ENCODE measurements around the gene SRP68. TPM values are rescaled to one million over a fixed set of nuclear protein-coding genes. Genes with fewer than 3 reads are reported as not detected.
A peak's percentile ranks its signal among the peaks of the same experiment; 100 is the strongest.
"Not testable (repeated sequence)": the region's sequence is repeated elsewhere in the genome, so short reads cannot be mapped to it uniquely, and the experiment has no call there.

The SRP68 gene
- total RNA-seq, 1 donor from 2014 or later, result 177 TPM

- Mint-ChIP-seq H3K4me3 (no peak overlapping the region), H3K36me3 (ENCODE audit: low read depth) (peaks cover 3% of the 10 kb centered on the region), H3K27me3 (ENCODE audit: insufficient read depth) (peaks cover 49% of the 10 kb centered on the region), H3K9me3 (no peaks in the 10 kb centered on the region), H3K4me1 (ENCODE audit: low read depth) (peaks cover 27% of the 10 kb centered on the region), H3K27ac (no peak overlapping the region)
- intact Hi-C loops (cut with micrococcal nuclease), result no loop called here
- DNase-seq (ENCODE audit: low spot score), result no peak
Measured at GRCh38 chr17:76077584-76078110, 5.3 kb upstream of the SRP68 start.

GRCh38 chr17:76076765-76077583 lies 4.7 kb upstream of the SRP68 start:
- Mint-ChIP-seq H3K27me3 (ENCODE audit: insufficient read depth) (peaks cover 49% of the 10 kb centered on the region), H3K4me1 (ENCODE audit: low read depth) (peaks cover 27% of the 10 kb centered on the region), H3K27ac (peak overlapping the region; percentile 83), H3K36me3 (ENCODE audit: low read depth) (peaks cover 3% of the 10 kb centered on the region), H3K4me3 (peak overlapping the region; percentile 75), H3K9me3 (no peaks in the 10 kb centered on the region)
- intact Hi-C loops (cut with micrococcal nuclease), result no loop called here
- DNase-seq (ENCODE audit: low spot score), result peak; percentile 47

GRCh38 chr17:76076146-76076764 lies 3.9 kb upstream of the SRP68 start:
- DNase-seq (ENCODE audit: low spot score), result no peak
- Mint-ChIP-seq H3K27me3 (ENCODE audit: insufficient read depth) (peaks cover 49% of the 10 kb centered on the region), H3K9me3 (no peaks in the 10 kb centered on the region), H3K4me1 (ENCODE audit: low read depth) (peaks cover 32% of the 10 kb centered on the region), H3K36me3 (ENCODE audit: low read depth) (peaks cover 3% of the 10 kb centered on the region), H3K27ac (peak overlapping the region; percentile 34), H3K4me3 (peak overlapping the region; percentile 75)
- intact Hi-C loops (cut with micrococcal nuclease), result no loop called here

- intact Hi-C loops (cut with micrococcal nuclease), result no loop called here
- Mint-ChIP-seq H3K4me1 (ENCODE audit: low read depth) (peaks cover 32% of the 10 kb centered on the region), H3K4me3 (peak overlapping the region; percentile 67), H3K9me3 (no peaks in the 10 kb centered on the region), H3K27me3 (ENCODE audit: insufficient read depth) (peaks cover 49% of the 10 kb centered on the region), H3K27ac (peak overlapping the region; percentile 70), H3K36me3 (ENCODE audit: low read depth) (peaks cover 3% of the 10 kb centered on the region)
- DNase-seq (ENCODE audit: low spot score), result no peak
Measured at GRCh38 chr17:76075364-76076145, 3.2 kb upstream of the SRP68 start.

- intact Hi-C loops (cut with micrococcal nuclease), result loop anchor here (5.0 kb wide), 1 partner anchor 62 kb away; no protein-coding TSS in a partner anchor
- Mint-ChIP-seq H3K9me3 (no peaks in the 10 kb centered on the region), H3K4me1 (ENCODE audit: low read depth) (peaks cover 39% of the 10 kb centered on the region), H3K27ac (peak within 1 kb of the TSS; percentile 70), H3K36me3 (ENCODE audit: low read depth) (peaks cover 9% of the 10 kb centered on the region), H3K27me3 (ENCODE audit: insufficient read depth) (peaks cover 46% of the 10 kb centered on the region), H3K4me3 (peak within 1 kb of the TSS; percentile 67)
- DNase-seq (ENCODE audit: low spot score), result no peak
Measured at GRCh38 chr17:76074390-76075363, 2.4 kb upstream of the SRP68 start, which contains the start of gene GALR2. TSS of gene GALR2 (plus strand) at chr17:76074781. CDS start at chr17:76074884, 103 bp downstream.

GRCh38 chr17:76071531-76072147 lies 678 bp downstream of the SRP68 start:
- DNase-seq (ENCODE audit: low spot score), result peak; percentile 16
- Mint-ChIP-seq H3K27ac (peak overlapping the region; percentile 98), H3K4me1 (ENCODE audit: low read depth) (peaks cover 36% of the 10 kb centered on the region), H3K9me3 (no peaks in the 10 kb centered on the region), H3K4me3 (peak overlapping the region; percentile 97), H3K36me3 (ENCODE audit: low read depth) (peaks cover 21% of the 10 kb centered on the region), H3K27me3 (ENCODE audit: insufficient read depth) (peaks cover 22% of the 10 kb centered on the region)
- intact Hi-C loops (cut with micrococcal nuclease), result loop anchor here (1.0 to 5.0 kb wide), 11 partner anchors 8 to 313 kb away; partner anchors contain the start of genes EXOC7, FOXJ1, SPHK1 and UBALD2

- Mint-ChIP-seq H3K27ac (peak overlapping the region; percentile 58), H3K27me3 (ENCODE audit: insufficient read depth) (no peaks in the 10 kb centered on the region), H3K9me3 (no peaks in the 10 kb centered on the region), H3K4me3 (no peak overlapping the region), H3K36me3 (ENCODE audit: low read depth) (peaks cover 56% of the 10 kb centered on the region), H3K4me1 (ENCODE audit: low read depth) (peaks cover 35% of the 10 kb centered on the region)
- intact Hi-C loops (cut with micrococcal nuclease), result no loop called here
- no peak for DNase-seq (ENCODE audit: low spot score)
Measured at GRCh38 chr17:76065775-76066174, 6.5 kb downstream of the SRP68 start.

- Mint-ChIP-seq H3K27ac (peak overlapping the region; percentile 65), H3K4me1 (ENCODE audit: low read depth) (peaks cover 28% of the 10 kb centered on the region), H3K36me3 (ENCODE audit: low read depth) (peaks cover 58% of the 10 kb centered on the region), H3K27me3 (ENCODE audit: insufficient read depth) (no peaks in the 10 kb centered on the region), H3K4me3 (peak overlapping the region; percentile 41), H3K9me3 (no peaks in the 10 kb centered on the region)
- no peak for DNase-seq (ENCODE audit: low spot score)
- intact Hi-C loops (cut with micrococcal nuclease), result loop anchor here (1.0 kb wide), 1 partner anchor 7 kb away; no protein-coding TSS in a partner anchor
Measured at GRCh38 chr17:76063875-76064546, 8.3 kb downstream of the SRP68 start.

GRCh38 chr17:76058264-76058663 lies 14.1 kb downstream of the SRP68 start:
- Mint-ChIP-seq H3K4me1 (ENCODE audit: low read depth) (peaks cover 11% of the 10 kb centered on the region), H3K36me3 (ENCODE audit: low read depth) (peaks cover 55% of the 10 kb centered on the region)
- intact Hi-C loops (cut with micrococcal nuclease); DNase-seq (ENCODE audit: low spot score); H3K27ac Mint-ChIP-seq; H3K9me3 Mint-ChIP-seq; H3K27me3 Mint-ChIP-seq (ENCODE audit: insufficient read depth); H3K4me3 Mint-ChIP-seq: not testable (repeated sequence)

GRCh38 chr17:76056882-76057281 lies 15.4 kb downstream of the SRP68 start:
- DNase-seq (ENCODE audit: low spot score), result no peak
- Mint-ChIP-seq H3K27ac (no peak overlapping the region), H3K4me3 (no peak overlapping the region), H3K27me3 (ENCODE audit: insufficient read depth) (no peaks in the 10 kb centered on the region), H3K36me3 (ENCODE audit: low read depth) (peaks cover 47% of the 10 kb centered on the region), H3K9me3 (no peaks in the 10 kb centered on the region), H3K4me1 (ENCODE audit: low read depth) (peaks cover 14% of the 10 kb centered on the region)
- intact Hi-C loops (cut with micrococcal nuclease), result no loop called here

GRCh38 chr17:76054112-76054476 lies 18.2 kb downstream of the SRP68 start:
- no peak overlapping the region for H3K27ac Mint-ChIP-seq
- no peaks in the 10 kb centered on the region for H3K27me3 Mint-ChIP-seq (ENCODE audit: insufficient read depth)
- H3K36me3 Mint-ChIP-seq (ENCODE audit: low read depth), result peaks cover 49% of the 10 kb centered on the region
- no peaks in the 10 kb centered on the region for H3K9me3 Mint-ChIP-seq
- intact Hi-C loops (cut with micrococcal nuclease), result no loop called here
- no peak overlapping the region for H3K4me3 Mint-ChIP-seq
- DNase-seq (ENCODE audit: low spot score), result no peak
- peaks cover 14% of the 10 kb centered on the region for H3K4me1 Mint-ChIP-seq (ENCODE audit: low read depth)
